Activated T-helper 17 cell treated with anti-CD3 and anti-CD28 coated beads, Interleukin-2, amount 50 U/mL, for 72 hours (primary cell): ENCODE data around the gene SLC25A47. TPM values are rescaled to one million over a fixed set of nuclear protein-coding genes. Genes with fewer than 3 reads are reported as not detected.

Experiments
- ATAC-seq: fragments of 150-1000 bp; cut with Tn5 transposase; replicated peaks from 2 replicates; pipeline ENCODE4 v1.10.0; 2021; ENCODE audit warnings: mild to moderate bottlenecking, moderate library complexity
- H3K27ac Mint-ChIP-seq: one replicate; pipeline ENCODE4 v1.8.0; 2022; ENCODE audit warnings: mixed read lengths
- H3K27me3 Mint-ChIP-seq: one replicate; pipeline ENCODE4 v1.8.0; 2022; ENCODE audit warnings: mixed read lengths
- H3K36me3 Mint-ChIP-seq: one replicate; pipeline ENCODE4 v1.8.0; 2022; ENCODE audit warnings: low read depth, mild to moderate bottlenecking, mixed read lengths
- H3K4me1 Mint-ChIP-seq: one replicate; pipeline ENCODE4 v1.8.0; 2022; ENCODE audit warnings: mixed read lengths
- H3K4me3 Mint-ChIP-seq: one replicate; pipeline ENCODE4 v1.8.0; 2022; ENCODE audit warnings: mild to moderate bottlenecking, mixed read lengths
- H3K9me3 Mint-ChIP-seq: one replicate; pipeline ENCODE4 v1.8.0; 2022; ENCODE audit warnings: mixed read lengths
- total RNA-seq, 2 donors: library from RNA; stranded (reverse); gene quantifications; one replicate each; pipeline ENCODE4 v1.2.3, GENCODE V29; 2022

SLC25A47 gene
- total RNA-seq, 2 donors from 2014 or later = not detected

GRCh38 chr14:100375266-100375962 is 52.3 kb downstream of the SLC25A47 start:
- Mint-ChIP-seq H3K4me1 (peaks cover 23% of the 10 kb centered on the region), H3K9me3 (no peaks in the 10 kb centered on the region), H3K36me3 (peaks cover 60% of the 10 kb centered on the region), H3K4me3 (peak overlapping the region; percentile 87), H3K27ac (peak overlapping the region; percentile 98), H3K27me3 (no peaks in the 10 kb centered on the region)
- peak; percentile 70 for ATAC-seq

- Mint-ChIP-seq H3K4me1 (peaks cover 22% of the 10 kb centered on the region), H3K27ac (peak within 1 kb of the TSS; percentile 98), H3K27me3 (no peaks in the 10 kb centered on the region), H3K36me3 (peaks cover 52% of the 10 kb centered on the region), H3K4me3 (peak within 1 kb of the TSS; percentile 87), H3K9me3 (no peaks in the 10 kb centered on the region)
- peak; percentile 81 for ATAC-seq
Observed at GRCh38 chr14:100375963-100376735, 53.0 kb downstream of the SLC25A47 start, which contains the start of gene WDR25. WDR25 (plus strand) TSS chr14:100376485.

- H3K27me3 Mint-ChIP-seq = no peaks in the 10 kb centered on the region
- peak overlapping the region; percentile 87 for H3K4me3 Mint-ChIP-seq
- no peaks in the 10 kb centered on the region for H3K9me3 Mint-ChIP-seq
- peaks cover 20% of the 10 kb centered on the region for H3K4me1 Mint-ChIP-seq
- peak overlapping the region; percentile 98 for H3K27ac Mint-ChIP-seq
- ATAC-seq = no peak
- H3K36me3 Mint-ChIP-seq = peaks cover 46% of the 10 kb centered on the region
Observed at GRCh38 chr14:100376751-100377171, 53.6 kb downstream of the SLC25A47 start.

Other genes starting within 250 kb of the SLC25A47 start
- 1 to 10 TPM in 1 of 2 donors, under 1 TPM in 1; 0.30 to 8.3 TPM for gene DEGS2, start 163.7 kb upstream of the SLC25A47 start, total RNA-seq
- gene YY1, start 84.2 kb upstream of the SLC25A47 start, total RNA-seq = 10 to 100 TPM; 63.8 to 77.0 TPM
- gene SLC25A29, start 16.9 kb upstream of the SLC25A47 start, total RNA-seq = 1 to 10 TPM; 3.8 to 9.3 TPM
- gene WDR25, start 53.1 kb downstream of the SLC25A47 start, total RNA-seq = 1 to 10 TPM; 3.4 to 5.1 TPM